ENCODE data around the gene SLC22A15. TPM values are rescaled to one million over a fixed set of nuclear protein-coding genes. Genes with fewer than 3 reads are reported as not detected.

The SLC22A15 gene
- polyA plus RNA-seq, 3 donors: 3.2 to 33.4 (median 4.5) TPM

- no peak for DNase-seq
- no peak overlapping the region for H3K4me3 Mint-ChIP-seq
- peaks cover 4% of the 10 kb centered on the region for H4K20me1 ChIP-seq (ENCODE audit: insufficient read depth, low read length)
- H3K9ac ChIP-seq (ENCODE audit: insufficient read depth, low read length, poor library complexity, severe bottlenecking): no peak overlapping the region
- no peaks in the 10 kb centered on the region for H3K9me3 Mint-ChIP-seq
- TF ChIP-seq CTCF (IDR thresholded peaks at IDR 0.05): no peak
- no peaks in the 10 kb centered on the region for H3K4me1 ChIP-seq (ENCODE audit: control insufficient read depth in 1 of 2, insufficient read depth in 2 of 2, low read length in 2 of 2)
- no peak overlapping the region for H3K27ac Mint-ChIP-seq
- no peak overlapping the region for H3K4me2 ChIP-seq (replicated peaks; ENCODE audit: extremely low read depth, low read length, poor library complexity, severe bottlenecking)
- intact Hi-C loops (cut with micrococcal nuclease): no loop called here
- H3K27ac ChIP-seq (ENCODE audit: low read depth in 1 of 2, low read length in 2 of 2): no peak overlapping the region
- no peaks in the 10 kb centered on the region for H3K9me3 ChIP-seq (replicated peaks in 1 of 2; ENCODE audit: control insufficient read depth in 1 of 2, insufficient read depth in 1 of 2, low read length in 2 of 2)
- peaks cover 87 to 93% of the 10 kb centered on the region in 2 donors for H3K36me3 Mint-ChIP-seq
- H3K79me2 ChIP-seq (ENCODE audit: insufficient read depth, low read length): no peaks in the 10 kb centered on the region
- H3K4me1 Mint-ChIP-seq: no peaks in the 10 kb centered on the region
- no peaks in the 10 kb centered on the region for H3K27me3 Mint-ChIP-seq (ENCODE audit: low read depth in 3 of 3)
- WGBS (ENCODE audit: insufficient coverage): 100% methylated on average over 1 of the region's 2 CpGs
- H3K4me3 ChIP-seq (replicated peaks in 1 of 3; ENCODE audit: low read depth in 2 of 3, low read length in 3 of 3): no peak overlapping the region
- no peak overlapping the region for H2AFZ ChIP-seq (ENCODE audit: insufficient read depth, low read depth, low read length, poor library complexity, severe bottlenecking)
- no peaks in the 10 kb centered on the region for H3K27me3 ChIP-seq (ENCODE audit: control insufficient read depth in 2 of 2, insufficient read depth in 2 of 2, low read length in 2 of 2)
- H3K36me3 ChIP-seq (replicated peaks in 1 of 2; ENCODE audit: control insufficient read depth in 1 of 2, insufficient read depth in 2 of 2, low read length in 2 of 2): peaks cover 98 to 99% of the 10 kb centered on the region in 2 donors
These were observed 90.7 kb downstream of the SLC22A15 start for GRCh38 chr1:116066868-116067565.

GRCh38 chr1:116067566-116067890 is 91.2 kb downstream of the SLC22A15 start:
- Histone ChIP-seq H3K4me2 (replicated peaks; ENCODE audit: extremely low read depth, low read length, poor library complexity, severe bottlenecking) (no peak overlapping the region), H3K4me1 (ENCODE audit: control insufficient read depth in 1 of 2, insufficient read depth in 2 of 2, low read length in 2 of 2) (no peaks in the 10 kb centered on the region), H3K36me3 (replicated peaks in 1 of 2; ENCODE audit: control insufficient read depth in 1 of 2, insufficient read depth in 2 of 2, low read length in 2 of 2) (peaks cover 98 to 99% of the 10 kb centered on the region in 2 donors), H3K9me3 (replicated peaks in 1 of 2; ENCODE audit: control insufficient read depth in 1 of 2, insufficient read depth in 1 of 2, low read length in 2 of 2) (no peaks in the 10 kb centered on the region), H3K27ac (ENCODE audit: low read depth in 1 of 2, low read length in 2 of 2) (no peak overlapping the region), H2AFZ (ENCODE audit: insufficient read depth, low read depth, low read length, poor library complexity, severe bottlenecking) (no peak overlapping the region), H3K9ac (ENCODE audit: insufficient read depth, low read length, poor library complexity, severe bottlenecking) (no peak overlapping the region), H3K27me3 (ENCODE audit: control insufficient read depth in 2 of 2, insufficient read depth in 2 of 2, low read length in 2 of 2) (no peaks in the 10 kb centered on the region), H3K79me2 (ENCODE audit: insufficient read depth, low read length) (no peaks in the 10 kb centered on the region), H3K4me3 (replicated peaks in 1 of 3; ENCODE audit: low read depth in 2 of 3, low read length in 3 of 3) (no peak overlapping the region), H4K20me1 (ENCODE audit: insufficient read depth, low read length) (peaks cover 4% of the 10 kb centered on the region)
- DNase-seq: no peak
- peaks cover 85 to 88% of the 10 kb centered on the region in 2 donors for H3K36me3 Mint-ChIP-seq
- H3K4me3 Mint-ChIP-seq: no peak overlapping the region
- H3K27ac Mint-ChIP-seq: peak overlapping the region in 1 of 7 donors; percentile 5
- no peaks in the 10 kb centered on the region for H3K27me3 Mint-ChIP-seq (ENCODE audit: low read depth in 3 of 3)
- intact Hi-C loops (cut with micrococcal nuclease): no loop called here
- WGBS (ENCODE audit: insufficient coverage): 100% methylated on average over 1 of the region's 2 CpGs
- no peaks in the 10 kb centered on the region for H3K9me3 Mint-ChIP-seq
- no peak for TF ChIP-seq CTCF (IDR thresholded peaks at IDR 0.05)
- H3K4me1 Mint-ChIP-seq: no peaks in the 10 kb centered on the region
